Activated CD8-positive, alpha-beta memory T cell treated with anti-CD3 and anti-CD28 coated beads, Interleukin-2, amount 50 U/mL, for 48 hours (primary cell): ENCODE data around the gene SNX17.
A peak's percentile ranks its signal among the peaks of the same experiment; 100 is the strongest.

ENCODE experiments used
- DNase-seq: peaks from one replicate; pipeline ENCODE4 v3.0.0-alpha.2; 2020

The SNX17 gene

GRCh38 chr2:27369471-27370025 is 868 bp upstream of the SNX17 start:
- DNase-seq = no peak

GRCh38 chr2:27370816-27371620 is 602 bp downstream of the SNX17 start:
- peak; percentile 78 for DNase-seq

GRCh38 chr2:27372937-27373336 is 2.5 kb downstream of the SNX17 start:
- no peak for DNase-seq

GRCh38 chr2:27373567-27373966 is 3.2 kb downstream of the SNX17 start:
- DNase-seq = no peak

- DNase-seq = no peak
Observed at GRCh38 chr2:27375513-27376099, 5.2 kb downstream of the SNX17 start.

- no peak for DNase-seq
Observed at GRCh38 chr2:27376151-27376865, 5.9 kb downstream of the SNX17 start.

GRCh38 chr2:27376866-27377617 is 6.6 kb downstream of the SNX17 start:
- no peak for DNase-seq

GRCh38 chr2:27377618-27378095 is 7.2 kb downstream of the SNX17 start:
- DNase-seq = no peak

- no peak for DNase-seq
Observed at GRCh38 chr2:27378096-27378808, 7.8 kb downstream of the SNX17 start.

- DNase-seq = no peak
Observed at GRCh38 chr2:27378809-27379290, 8.4 kb downstream of the SNX17 start.

- DNase-seq = no peak
Observed at GRCh38 chr2:27379383-27379835, 9.0 kb downstream of the SNX17 start.

GRCh38 chr2:27379836-27380625 is 9.6 kb downstream of the SNX17 start:
- no peak for DNase-seq

GRCh38 chr2:27380626-27381545 is 10.5 kb downstream of the SNX17 start, which contains the start of gene ZNF513:
TSS of gene ZNF513 (minus strand) at chr2:27380734. CDS start at chr2:27380526, 208 bp downstream.
- DNase-seq = peak; percentile 95

GRCh38 chr2:27381577-27382181 is 11.3 kb downstream of the SNX17 start:
- DNase-seq = no peak

- no peak for DNase-seq
Observed at GRCh38 chr2:27390822-27391679, 20.6 kb downstream of the SNX17 start.

- no peak for DNase-seq
Observed at GRCh38 chr2:27393225-27393624, 22.8 kb downstream of the SNX17 start.

GRCh38 chr2:27398962-27399361 is 28.5 kb downstream of the SNX17 start:
- DNase-seq = no peak
